ENCODE data around the gene CLCA1. TPM values are rescaled to one million over a fixed set of nuclear protein-coding genes. Genes with fewer than 3 reads are reported as not detected.

The CLCA1 gene
- total and polyA plus RNA-seq, 2 experiments from 2014 or later = not detected

DNA sequence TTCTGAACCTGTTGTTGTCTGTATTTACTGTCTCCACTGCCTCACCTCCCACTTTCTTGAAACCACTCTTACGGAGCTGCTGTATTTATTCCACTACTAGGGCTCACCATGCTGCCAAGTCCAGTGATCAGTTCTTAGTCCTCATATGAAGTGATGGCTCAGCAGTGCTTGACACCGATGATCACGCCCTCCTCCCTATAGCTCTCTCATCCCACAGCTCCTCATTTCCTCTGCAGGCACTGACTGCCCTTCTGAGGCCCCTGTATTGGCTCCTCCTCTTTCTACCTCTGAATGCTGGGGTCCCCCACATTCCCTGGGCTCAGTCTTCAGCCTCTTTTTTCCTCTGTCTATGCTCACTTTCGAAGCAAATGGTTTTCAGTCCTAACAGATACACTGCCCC lies 3.4 kb downstream of the CLCA1 start (continued):
- no peak for TF ChIP-seq EZH2 (IDR thresholded peaks at IDR 0.05; ENCODE audit: low read depth, unreplicated experiment)
- TF ChIP-seq, protein P1, sequence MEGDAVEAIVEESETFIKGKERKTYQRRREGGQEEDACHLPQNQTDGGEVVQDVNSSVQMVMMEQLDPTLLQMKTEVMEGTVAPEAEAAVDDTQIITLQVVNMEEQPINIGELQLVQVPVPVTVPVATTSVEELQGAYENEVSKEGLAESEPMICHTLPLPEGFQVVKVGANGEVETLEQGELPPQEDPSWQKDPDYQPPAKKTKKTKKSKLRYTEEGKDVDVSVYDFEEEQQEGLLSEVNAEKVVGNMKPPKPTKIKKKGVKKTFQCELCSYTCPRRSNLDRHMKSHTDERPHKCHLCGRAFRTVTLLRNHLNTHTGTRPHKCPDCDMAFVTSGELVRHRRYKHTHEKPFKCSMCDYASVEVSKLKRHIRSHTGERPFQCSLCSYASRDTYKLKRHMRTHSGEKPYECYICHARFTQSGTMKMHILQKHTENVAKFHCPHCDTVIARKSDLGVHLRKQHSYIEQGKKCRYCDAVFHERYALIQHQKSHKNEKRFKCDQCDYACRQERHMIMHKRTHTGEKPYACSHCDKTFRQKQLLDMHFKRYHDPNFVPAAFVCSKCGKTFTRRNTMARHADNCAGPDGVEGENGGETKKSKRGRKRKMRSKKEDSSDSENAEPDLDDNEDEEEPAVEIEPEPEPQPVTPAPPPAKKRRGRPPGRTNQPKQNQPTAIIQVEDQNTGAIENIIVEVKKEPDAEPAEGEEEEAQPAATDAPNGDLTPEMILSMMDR (conservative IDR thresholded peaks at IDR 0.05; ENCODE audit: low read depth in 2 of 2) = no peak
- TF ChIP-seq CREB1 (CRISPR knock-in tag; IDR thresholded peaks at IDR 0.05; ENCODE audit: low read depth) = no peak
- TF ChIP-seq, protein P2, sequence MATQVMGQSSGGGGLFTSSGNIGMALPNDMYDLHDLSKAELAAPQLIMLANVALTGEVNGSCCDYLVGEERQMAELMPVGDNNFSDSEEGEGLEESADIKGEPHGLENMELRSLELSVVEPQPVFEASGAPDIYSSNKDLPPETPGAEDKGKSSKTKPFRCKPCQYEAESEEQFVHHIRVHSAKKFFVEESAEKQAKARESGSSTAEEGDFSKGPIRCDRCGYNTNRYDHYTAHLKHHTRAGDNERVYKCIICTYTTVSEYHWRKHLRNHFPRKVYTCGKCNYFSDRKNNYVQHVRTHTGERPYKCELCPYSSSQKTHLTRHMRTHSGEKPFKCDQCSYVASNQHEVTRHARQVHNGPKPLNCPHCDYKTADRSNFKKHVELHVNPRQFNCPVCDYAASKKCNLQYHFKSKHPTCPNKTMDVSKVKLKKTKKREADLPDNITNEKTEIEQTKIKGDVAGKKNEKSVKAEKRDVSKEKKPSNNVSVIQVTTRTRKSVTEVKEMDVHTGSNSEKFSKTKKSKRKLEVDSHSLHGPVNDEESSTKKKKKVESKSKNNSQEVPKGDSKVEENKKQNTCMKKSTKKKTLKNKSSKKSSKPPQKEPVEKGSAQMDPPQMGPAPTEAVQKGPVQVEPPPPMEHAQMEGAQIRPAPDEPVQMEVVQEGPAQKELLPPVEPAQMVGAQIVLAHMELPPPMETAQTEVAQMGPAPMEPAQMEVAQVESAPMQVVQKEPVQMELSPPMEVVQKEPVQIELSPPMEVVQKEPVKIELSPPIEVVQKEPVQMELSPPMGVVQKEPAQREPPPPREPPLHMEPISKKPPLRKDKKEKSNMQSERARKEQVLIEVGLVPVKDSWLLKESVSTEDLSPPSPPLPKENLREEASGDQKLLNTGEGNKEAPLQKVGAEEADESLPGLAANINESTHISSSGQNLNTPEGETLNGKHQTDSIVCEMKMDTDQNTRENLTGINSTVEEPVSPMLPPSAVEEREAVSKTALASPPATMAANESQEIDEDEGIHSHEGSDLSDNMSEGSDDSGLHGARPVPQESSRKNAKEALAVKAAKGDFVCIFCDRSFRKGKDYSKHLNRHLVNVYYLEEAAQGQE (IDR thresholded peaks at IDR 0.05; ENCODE audit: unreplicated experiment) = no peak
- no peak for TF ChIP-seq ZNF114 (CRISPR knock-in tag; IDR thresholded peaks at IDR 0.05)

DNA sequence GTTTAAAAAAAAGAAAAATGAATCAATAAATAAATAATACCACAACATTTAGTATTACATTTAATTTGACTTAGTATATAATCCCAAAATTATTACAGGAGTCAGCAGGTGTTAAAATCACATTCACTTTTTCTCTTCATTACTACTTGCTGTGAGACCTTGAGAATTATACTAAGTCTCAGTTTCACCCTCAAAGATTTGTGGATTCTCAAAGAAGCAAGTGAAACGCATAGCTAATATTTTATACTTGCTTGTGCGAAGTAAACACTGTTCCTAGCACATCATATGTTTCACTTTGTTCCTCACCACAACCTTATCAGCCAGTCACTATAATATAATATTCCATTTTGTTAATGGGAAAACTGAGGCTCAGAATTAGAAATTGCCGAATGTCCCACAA lies 4.0 kb downstream of the CLCA1 start:
- no peak for ATAC-seq
- Histone ChIP-seq H3K36me3 (ENCODE audit: insufficient read depth) (no peaks in the 10 kb centered on the region), H4K20me1 (replicated peaks; ENCODE audit: insufficient read depth) (no peaks in the 10 kb centered on the region), H3K9me2 (ENCODE audit: insufficient read depth) (no peaks in the 10 kb centered on the region), H2AFZ (no peak overlapping the region), H3K4me3 (no peak overlapping the region), H3K27ac (ENCODE audit: low read depth) (no peak overlapping the region), H3K4me1 (ENCODE audit: insufficient read depth) (no peaks in the 10 kb centered on the region), H3K4me2 (no peak overlapping the region), H3K27me3 (ENCODE audit: insufficient read depth) (no peaks in the 10 kb centered on the region), H3K79me2 (replicated peaks; ENCODE audit: insufficient read depth) (no peaks in the 10 kb centered on the region), H3F3A (replicated peaks; ENCODE audit: low read depth) (no peaks in the 10 kb centered on the region)
- H3K27ac Mint-ChIP-seq = no peak overlapping the region
- peaks cover 6% of the 10 kb centered on the region for H3K4me1 Mint-ChIP-seq
- H3K4me3 Mint-ChIP-seq = no peak overlapping the region
- DNase-seq (ENCODE audit: low spot score) = no peak
- H3K9me3 Mint-ChIP-seq = no peaks in the 10 kb centered on the region
- no peaks in the 10 kb centered on the region for H3K27me3 Mint-ChIP-seq (ENCODE audit: insufficient read depth, low read depth, poor library complexity)
- H3K36me3 Mint-ChIP-seq (ENCODE audit: low read depth) = no peaks in the 10 kb centered on the region
- TF ChIP-seq JUNB (IDR thresholded peaks at IDR 0.05; ENCODE audit: unreplicated experiment) = no peak
- no peak for TF ChIP-seq NANOG (IDR thresholded peaks at IDR 0.05; ENCODE audit: borderline replicate concordance)
- no peak for TF ChIP-seq EZH2phosphoT487 (IDR thresholded peaks at IDR 0.05; ENCODE audit: unreplicated experiment)
- TF ChIP-seq, protein P3, sequence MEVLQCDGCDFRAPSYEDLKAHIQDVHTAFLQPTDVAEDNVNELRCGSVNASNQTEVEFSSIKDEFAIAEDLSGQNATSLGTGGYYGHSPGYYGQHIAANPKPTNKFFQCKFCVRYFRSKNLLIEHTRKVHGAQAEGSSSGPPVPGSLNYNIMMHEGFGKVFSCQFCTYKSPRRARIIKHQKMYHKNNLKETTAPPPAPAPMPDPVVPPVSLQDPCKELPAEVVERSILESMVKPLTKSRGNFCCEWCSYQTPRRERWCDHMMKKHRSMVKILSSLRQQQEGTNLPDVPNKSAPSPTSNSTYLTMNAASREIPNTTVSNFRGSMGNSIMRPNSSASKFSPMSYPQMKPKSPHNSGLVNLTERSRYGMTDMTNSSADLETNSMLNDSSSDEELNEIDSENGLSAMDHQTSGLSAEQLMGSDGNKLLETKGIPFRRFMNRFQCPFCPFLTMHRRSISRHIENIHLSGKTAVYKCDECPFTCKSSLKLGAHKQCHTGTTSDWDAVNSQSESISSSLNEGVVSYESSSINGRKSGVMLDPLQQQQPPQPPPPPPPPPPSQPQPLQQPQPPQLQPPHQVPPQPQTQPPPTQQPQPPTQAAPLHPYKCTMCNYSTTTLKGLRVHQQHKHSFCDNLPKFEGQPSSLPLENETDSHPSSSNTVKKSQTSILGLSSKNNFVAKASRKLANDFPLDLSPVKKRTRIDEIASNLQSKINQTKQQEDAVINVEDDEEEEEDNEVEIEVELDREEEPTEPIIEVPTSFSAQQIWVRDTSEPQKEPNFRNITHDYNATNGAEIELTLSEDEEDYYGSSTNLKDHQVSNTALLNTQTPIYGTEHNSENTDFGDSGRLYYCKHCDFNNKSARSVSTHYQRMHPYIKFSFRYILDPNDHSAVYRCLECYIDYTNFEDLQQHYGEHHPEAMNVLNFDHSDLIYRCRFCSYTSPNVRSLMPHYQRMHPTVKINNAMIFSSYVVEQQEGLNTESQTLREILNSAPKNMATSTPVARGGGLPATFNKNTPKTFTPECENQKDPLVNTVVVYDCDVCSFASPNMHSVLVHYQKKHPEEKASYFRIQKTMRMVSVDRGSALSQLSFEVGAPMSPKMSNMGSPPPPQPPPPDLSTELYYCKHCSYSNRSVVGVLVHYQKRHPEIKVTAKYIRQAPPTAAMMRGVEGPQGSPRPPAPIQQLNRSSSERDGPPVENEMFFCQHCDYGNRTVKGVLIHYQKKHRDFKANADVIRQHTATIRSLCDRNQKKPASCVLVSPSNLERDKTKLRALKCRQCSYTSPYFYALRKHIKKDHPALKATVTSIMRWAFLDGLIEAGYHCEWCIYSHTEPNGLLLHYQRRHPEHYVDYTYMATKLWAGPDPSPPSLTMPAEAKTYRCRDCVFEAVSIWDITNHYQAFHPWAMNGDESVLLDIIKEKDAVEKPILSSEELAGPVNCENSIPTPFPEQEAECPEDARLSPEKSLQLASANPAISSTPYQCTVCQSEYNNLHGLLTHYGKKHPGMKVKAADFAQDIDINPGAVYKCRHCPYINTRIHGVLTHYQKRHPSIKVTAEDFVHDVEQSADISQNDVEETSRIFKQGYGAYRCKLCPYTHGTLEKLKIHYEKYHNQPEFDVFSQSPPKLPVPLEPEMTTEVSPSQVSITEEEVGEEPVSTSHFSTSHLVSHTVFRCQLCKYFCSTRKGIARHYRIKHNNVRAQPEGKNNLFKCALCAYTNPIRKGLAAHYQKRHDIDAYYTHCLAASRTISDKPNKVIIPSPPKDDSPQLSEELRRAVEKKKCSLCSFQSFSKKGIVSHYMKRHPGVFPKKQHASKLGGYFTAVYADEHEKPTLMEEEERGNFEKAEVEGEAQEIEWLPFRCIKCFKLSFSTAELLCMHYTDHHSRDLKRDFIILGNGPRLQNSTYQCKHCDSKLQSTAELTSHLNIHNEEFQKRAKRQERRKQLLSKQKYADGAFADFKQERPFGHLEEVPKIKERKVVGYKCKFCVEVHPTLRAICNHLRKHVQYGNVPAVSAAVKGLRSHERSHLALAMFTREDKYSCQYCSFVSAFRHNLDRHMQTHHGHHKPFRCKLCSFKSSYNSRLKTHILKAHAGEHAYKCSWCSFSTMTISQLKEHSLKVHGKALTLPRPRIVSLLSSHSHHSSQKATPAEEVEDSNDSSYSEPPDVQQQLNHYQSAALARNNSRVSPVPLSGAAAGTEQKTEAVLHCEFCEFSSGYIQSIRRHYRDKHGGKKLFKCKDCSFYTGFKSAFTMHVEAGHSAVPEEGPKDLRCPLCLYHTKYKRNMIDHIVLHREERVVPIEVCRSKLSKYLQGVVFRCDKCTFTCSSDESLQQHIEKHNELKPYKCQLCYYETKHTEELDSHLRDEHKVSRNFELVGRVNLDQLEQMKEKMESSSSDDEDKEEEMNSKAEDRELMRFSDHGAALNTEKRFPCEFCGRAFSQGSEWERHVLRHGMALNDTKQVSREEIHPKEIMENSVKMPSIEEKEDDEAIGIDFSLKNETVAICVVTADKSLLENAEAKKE (CRISPR knock-in tag; IDR thresholded peaks at IDR 0.05) = no peak
- TF ChIP-seq, protein P1 (conservative IDR thresholded peaks at IDR 0.05; ENCODE audit: low read depth in 2 of 2) = no peak
- no peak for TF ChIP-seq CREB1 (CRISPR knock-in tag; IDR thresholded peaks at IDR 0.05; ENCODE audit: low read depth)
- no peak for TF ChIP-seq ZNF114 (CRISPR knock-in tag; IDR thresholded peaks at IDR 0.05)
- TF ChIP-seq, protein P4, sequence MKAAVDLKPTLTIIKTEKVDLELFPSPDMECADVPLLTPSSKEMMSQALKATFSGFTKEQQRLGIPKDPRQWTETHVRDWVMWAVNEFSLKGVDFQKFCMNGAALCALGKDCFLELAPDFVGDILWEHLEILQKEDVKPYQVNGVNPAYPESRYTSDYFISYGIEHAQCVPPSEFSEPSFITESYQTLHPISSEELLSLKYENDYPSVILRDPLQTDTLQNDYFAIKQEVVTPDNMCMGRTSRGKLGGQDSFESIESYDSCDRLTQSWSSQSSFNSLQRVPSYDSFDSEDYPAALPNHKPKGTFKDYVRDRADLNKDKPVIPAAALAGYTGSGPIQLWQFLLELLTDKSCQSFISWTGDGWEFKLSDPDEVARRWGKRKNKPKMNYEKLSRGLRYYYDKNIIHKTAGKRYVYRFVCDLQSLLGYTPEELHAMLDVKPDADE (IDR thresholded peaks at IDR 0.05) = no peak
